T-helper 22 cell (primary cell): ENCODE data around the gene OR13C8.

Experiments used
- DNase-seq: peaks from one replicate; pipeline ENCODE4 v3.0.0-alpha.2; 2020; ENCODE audit warnings: low read depth

OR13C8 gene

GRCh38 chr9:104617418-104617817 lies 48.5 kb downstream of the OR13C8 start:
- no peak for DNase-seq

DNA sequence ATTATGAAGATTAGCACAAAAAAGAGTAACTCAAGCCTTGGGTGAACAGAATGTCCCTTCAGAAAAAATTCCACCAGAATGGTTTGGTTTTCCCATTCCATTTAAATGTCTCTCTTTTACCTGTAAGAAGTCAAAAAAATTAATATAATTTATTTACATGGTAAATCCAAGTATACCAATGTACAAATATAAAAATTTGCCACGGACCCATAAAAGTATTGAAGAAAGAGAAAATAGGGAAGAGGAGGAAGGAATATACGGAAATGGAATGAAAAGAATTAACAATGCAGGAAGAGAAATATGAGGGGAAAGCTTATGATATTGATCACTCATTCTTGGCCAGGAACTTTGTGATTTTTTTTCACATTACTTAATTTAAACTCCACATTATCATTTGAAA lies 49.1 kb downstream of the OR13C8 start, which contains the start of gene OR13C9:
OR13C9 (minus strand) TSS at position 101 of the 400 bp plus-strand sequence; CDS start at position 101, 0 bp downstream.
- DNase-seq: no peak
